ENCODE measurements around the gene NCOA1. TPM values are rescaled to one million over a fixed set of nuclear protein-coding genes. Genes with fewer than 3 reads are reported as not detected.

NCOA1 gene
- polyA plus RNA-seq, 1 donor (not counting 4 experiments of a cell fraction or from before 2014, with no cell fraction given), result 5.0 TPM

- no peak overlapping the region for H2AFZ ChIP-seq (ENCODE audit: control insufficient read depth, low read length)
- FAIRE-seq (no peak), DNase-seq (ENCODE audit: low read depth, low spot score) (no peak)
- H3K36me3 ChIP-seq (ENCODE audit: control insufficient read depth in 2 of 2, extremely low read depth in 1 of 2, insufficient read depth in 2 of 2, low read length in 2 of 2), result no peaks in the 10 kb centered on the region
- no peaks in the 10 kb centered on the region for H3K27me3 ChIP-seq (ENCODE audit: control insufficient read depth, extremely low read depth, insufficient read depth, low read length)
- no peak overlapping the region for H3K9ac ChIP-seq (ENCODE audit: control insufficient read depth, extremely low read depth, insufficient read depth, low read length)
- H3K9me1 ChIP-seq (ENCODE audit: control insufficient read depth, extremely low read depth, insufficient read depth, low read length), result no peaks in the 10 kb centered on the region
- H3K27ac ChIP-seq (ENCODE audit: control insufficient read depth, insufficient read depth, low read length), result no peak overlapping the region
- H3K4me2 ChIP-seq (ENCODE audit: control insufficient read depth, extremely low read depth, insufficient read depth, low read depth, low read length), result no peak overlapping the region
- no peaks in the 10 kb centered on the region for H3K79me2 ChIP-seq (ENCODE audit: control insufficient read depth, insufficient read depth, low read length)
- no peaks in the 10 kb centered on the region for H4K20me1 ChIP-seq (ENCODE audit: control insufficient read depth, extremely low read depth, insufficient read depth, low read length)
- TF ChIP-seq CTCF (optimal IDR thresholded peaks at IDR 0.05 in 1 of 3, IDR thresholded peaks at IDR 0.05 in 1 of 3, conservative IDR thresholded peaks at IDR 0.05 in 1 of 3; ENCODE audit: extremely low read depth in 1 of 3, insufficient read depth in 2 of 3, low read length in 3 of 3) (no peak), EZH2 (IDR thresholded peaks at IDR 0.05; ENCODE audit: low read length) (no peak)
- H3K9me3 ChIP-seq (ENCODE audit: control insufficient read depth, low read depth, low read length), result no peaks in the 10 kb centered on the region
- dilution Hi-C loops (cut with MboI; ENCODE audit: extremely low pct_ligation_motif_present, low sequenced_read_pairs), result no loop called here
- H3K4me3 ChIP-seq (ENCODE audit: control insufficient read depth in 2 of 3, extremely low read depth in 1 of 3, insufficient read depth in 2 of 3, low read depth in 1 of 3, low read length in 3 of 3), result no peak overlapping the region
- peaks cover 11% of the 10 kb centered on the region for H3K4me1 ChIP-seq (ENCODE audit: control insufficient read depth, extremely low read depth, insufficient read depth, low read length)
Observed at GRCh38 chr2:24707143-24707542, 216.1 kb downstream of the NCOA1 start.

GRCh38 chr2:24708537-24709152, 217.6 kb downstream of the NCOA1 start:
- Histone ChIP-seq H3K36me3 (ENCODE audit: control insufficient read depth in 2 of 2, extremely low read depth in 1 of 2, insufficient read depth in 2 of 2, low read length in 2 of 2) (no peaks in the 10 kb centered on the region), H3K79me2 (ENCODE audit: control insufficient read depth, insufficient read depth, low read length) (no peaks in the 10 kb centered on the region), H4K20me1 (ENCODE audit: control insufficient read depth, extremely low read depth, insufficient read depth, low read length) (no peaks in the 10 kb centered on the region), H3K27me3 (ENCODE audit: control insufficient read depth, extremely low read depth, insufficient read depth, low read length) (no peaks in the 10 kb centered on the region), H2AFZ (ENCODE audit: control insufficient read depth, low read length) (no peak overlapping the region), H3K4me3 (ENCODE audit: control insufficient read depth in 2 of 3, extremely low read depth in 1 of 3, insufficient read depth in 2 of 3, low read depth in 1 of 3, low read length in 3 of 3) (no peak overlapping the region), H3K9ac (ENCODE audit: control insufficient read depth, extremely low read depth, insufficient read depth, low read length) (no peak overlapping the region), H3K9me1 (ENCODE audit: control insufficient read depth, extremely low read depth, insufficient read depth, low read length) (no peaks in the 10 kb centered on the region), H3K9me3 (ENCODE audit: control insufficient read depth, low read depth, low read length) (no peaks in the 10 kb centered on the region), H3K27ac (ENCODE audit: control insufficient read depth, insufficient read depth, low read length) (no peak overlapping the region), H3K4me2 (ENCODE audit: control insufficient read depth, extremely low read depth, insufficient read depth, low read depth, low read length) (no peak overlapping the region), H3K4me1 (ENCODE audit: control insufficient read depth, extremely low read depth, insufficient read depth, low read length) (peaks cover 3% of the 10 kb centered on the region)
- dilution Hi-C loops (cut with MboI; ENCODE audit: extremely low pct_ligation_motif_present, low sequenced_read_pairs), result no loop called here
- TF ChIP-seq EZH2 (IDR thresholded peaks at IDR 0.05; ENCODE audit: low read length) (no peak), CTCF (optimal IDR thresholded peaks at IDR 0.05 in 1 of 3, IDR thresholded peaks at IDR 0.05 in 1 of 3, conservative IDR thresholded peaks at IDR 0.05 in 1 of 3; ENCODE audit: extremely low read depth in 1 of 3, insufficient read depth in 2 of 3, low read length in 3 of 3) (no peak)
- DNase-seq (ENCODE audit: low read depth, low spot score) (no peak), FAIRE-seq (no peak)

Measured in keratinocyte (primary cell).